ENCODE data around the gene AGBL1.

The AGBL1 gene

GRCh38 chr15:86493884-86494283 lies 414.2 kb downstream of the AGBL1 start:
- TF ChIP-seq, protein P1, sequence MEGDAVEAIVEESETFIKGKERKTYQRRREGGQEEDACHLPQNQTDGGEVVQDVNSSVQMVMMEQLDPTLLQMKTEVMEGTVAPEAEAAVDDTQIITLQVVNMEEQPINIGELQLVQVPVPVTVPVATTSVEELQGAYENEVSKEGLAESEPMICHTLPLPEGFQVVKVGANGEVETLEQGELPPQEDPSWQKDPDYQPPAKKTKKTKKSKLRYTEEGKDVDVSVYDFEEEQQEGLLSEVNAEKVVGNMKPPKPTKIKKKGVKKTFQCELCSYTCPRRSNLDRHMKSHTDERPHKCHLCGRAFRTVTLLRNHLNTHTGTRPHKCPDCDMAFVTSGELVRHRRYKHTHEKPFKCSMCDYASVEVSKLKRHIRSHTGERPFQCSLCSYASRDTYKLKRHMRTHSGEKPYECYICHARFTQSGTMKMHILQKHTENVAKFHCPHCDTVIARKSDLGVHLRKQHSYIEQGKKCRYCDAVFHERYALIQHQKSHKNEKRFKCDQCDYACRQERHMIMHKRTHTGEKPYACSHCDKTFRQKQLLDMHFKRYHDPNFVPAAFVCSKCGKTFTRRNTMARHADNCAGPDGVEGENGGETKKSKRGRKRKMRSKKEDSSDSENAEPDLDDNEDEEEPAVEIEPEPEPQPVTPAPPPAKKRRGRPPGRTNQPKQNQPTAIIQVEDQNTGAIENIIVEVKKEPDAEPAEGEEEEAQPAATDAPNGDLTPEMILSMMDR (IDR thresholded peaks at IDR 0.05; ENCODE audit: control insufficient read depth, insufficient read depth, low read depth, low read length, missing control alignments), result no peak
- DNase-seq (ENCODE audit: low read depth), result no peak
- H3K4me3 ChIP-seq (ENCODE audit: control insufficient read depth, low read depth, low read length), result no peak overlapping the region

DNA sequence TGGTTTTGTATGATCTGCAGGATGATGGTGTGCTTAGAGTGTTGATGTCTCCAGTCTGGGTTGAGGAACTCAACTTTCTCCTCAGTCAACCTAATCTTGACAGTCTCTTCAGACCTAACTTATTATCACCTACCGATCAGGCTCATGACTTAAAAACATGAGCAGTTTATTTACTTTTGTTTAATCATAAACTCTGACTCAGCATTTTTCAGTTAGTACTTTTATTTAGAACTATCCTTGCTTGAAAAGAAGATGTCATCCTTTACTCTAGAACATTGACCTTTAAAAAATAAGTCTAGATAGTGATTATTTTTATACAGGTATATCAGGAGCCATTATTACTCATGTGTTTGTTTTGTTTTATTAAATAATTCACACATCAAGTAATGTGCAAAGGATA lies 414.8 kb downstream of the AGBL1 start:
- no peak overlapping the region for H3K4me3 ChIP-seq (ENCODE audit: control insufficient read depth, low read depth, low read length)
- DNase-seq (ENCODE audit: low read depth), result no peak
- TF ChIP-seq, protein P1 (IDR thresholded peaks at IDR 0.05; ENCODE audit: control insufficient read depth, insufficient read depth, low read depth, low read length, missing control alignments), result no peak

- H3K4me3 ChIP-seq (ENCODE audit: control insufficient read depth, low read depth, low read length), result no peak overlapping the region
- TF ChIP-seq, protein P1 (IDR thresholded peaks at IDR 0.05; ENCODE audit: control insufficient read depth, insufficient read depth, low read depth, low read length, missing control alignments), result no peak
- DNase-seq (ENCODE audit: low read depth), result no peak
Observed at GRCh38 chr15:86502301-86502700, 422.6 kb downstream of the AGBL1 start.

GRCh38 chr15:86505951-86506350 lies 426.3 kb downstream of the AGBL1 start:
- DNase-seq (ENCODE audit: low read depth), result no peak
- no peak overlapping the region for H3K4me3 ChIP-seq (ENCODE audit: control insufficient read depth, low read depth, low read length)
- TF ChIP-seq, protein P1 (IDR thresholded peaks at IDR 0.05; ENCODE audit: control insufficient read depth, insufficient read depth, low read depth, low read length, missing control alignments), result no peak

GRCh38 chr15:86506401-86506800 lies 426.7 kb downstream of the AGBL1 start:
- no peak overlapping the region for H3K4me3 ChIP-seq (ENCODE audit: control insufficient read depth, low read depth, low read length)
- DNase-seq (ENCODE audit: low read depth), result no peak

DNA sequence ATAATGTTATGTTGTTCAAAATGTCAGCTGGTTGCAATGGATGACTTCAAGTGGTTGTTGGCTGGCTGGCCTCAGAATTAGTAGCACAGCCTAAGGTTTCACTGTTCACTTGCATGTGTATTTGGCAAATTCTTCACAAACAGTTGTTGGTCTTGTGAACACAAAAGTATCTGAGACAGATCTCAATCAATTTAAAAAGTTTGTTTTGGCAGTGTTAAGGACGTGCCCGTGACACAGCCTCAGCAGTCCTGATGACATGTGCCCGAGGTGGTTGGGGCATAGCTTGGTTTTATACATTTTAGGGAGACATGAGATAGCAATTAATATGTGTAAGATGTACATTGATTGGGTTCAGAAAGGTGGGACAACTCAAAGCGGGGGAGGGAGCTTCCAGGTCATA lies 436.0 kb downstream of the AGBL1 start:
- no peak for DNase-seq (ENCODE audit: low read depth)
- TF ChIP-seq, protein P1 (IDR thresholded peaks at IDR 0.05; ENCODE audit: control insufficient read depth, insufficient read depth, low read depth, low read length, missing control alignments), result no peak
- no peak overlapping the region for H3K4me3 ChIP-seq (ENCODE audit: control insufficient read depth, low read depth, low read length)

More at GRCh38 chr15:86506401-86506800, 426.7 kb downstream of the AGBL1 start:
- TF ChIP-seq, protein P1 (IDR thresholded peaks at IDR 0.05; ENCODE audit: control insufficient read depth, insufficient read depth, low read depth, low read length, missing control alignments), result no peak

- H3K4me3 ChIP-seq (ENCODE audit: control insufficient read depth, low read depth, low read length), result no peak overlapping the region
- DNase-seq (ENCODE audit: low read depth), result no peak
- TF ChIP-seq, protein P1 (IDR thresholded peaks at IDR 0.05; ENCODE audit: control insufficient read depth, insufficient read depth, low read depth, low read length, missing control alignments), result no peak
Observed at GRCh38 chr15:86522721-86523120, 443.1 kb downstream of the AGBL1 start.

Measured in AG09309 (cell line).